Cerebellar nuclear complex (tissue), 1 donor: ENCODE data around the gene SMIM32.

Experiments used
- DNase-seq, 2 experiments: peaks; one replicate each; lab custom pipeline; 2025; lab: John Stamatoyannopoulos, UW

SMIM32 gene

DNA sequence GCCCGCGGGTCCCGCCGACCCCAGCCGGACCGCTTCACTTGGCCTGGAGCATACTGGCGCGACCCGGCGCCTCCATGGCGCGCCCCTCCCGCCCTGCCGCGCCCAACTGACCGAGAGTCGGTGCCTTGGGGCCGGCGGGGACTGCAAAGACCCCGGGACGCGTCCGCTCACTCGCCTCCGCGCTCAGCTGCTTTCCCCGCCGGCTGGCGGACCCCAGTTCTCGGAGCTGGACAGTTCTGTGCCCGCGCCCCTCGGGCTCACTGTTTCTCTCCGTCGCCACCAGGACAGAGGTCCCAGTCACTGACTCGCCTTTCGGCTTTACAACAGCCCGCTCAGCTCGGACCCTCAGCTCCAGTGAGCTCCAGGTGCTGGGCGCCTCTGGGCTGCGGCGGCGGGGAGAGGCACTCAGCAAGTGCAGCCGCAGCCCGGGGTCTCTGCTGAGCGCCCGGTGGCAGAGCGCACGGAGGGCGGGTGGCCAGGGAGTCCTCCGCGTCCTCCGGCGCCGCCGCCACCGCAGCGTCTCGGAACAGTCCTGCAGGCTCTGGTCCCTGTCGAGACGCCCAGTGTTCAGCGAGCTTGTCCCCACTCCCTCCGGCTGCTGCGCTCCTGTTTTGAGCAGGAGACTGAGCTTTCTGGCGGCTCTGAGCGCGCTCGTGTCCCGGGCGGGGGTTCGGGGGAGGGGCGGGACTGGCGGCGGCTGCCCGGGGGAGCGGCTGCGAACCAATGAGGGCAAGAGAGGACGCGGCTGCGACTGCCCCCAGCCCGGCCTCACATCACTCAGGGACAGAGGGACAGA, at the start of gene SMIM32:
Gene SMIM32, minus strand, starts transcription at position 637 of the 796 bp plus-strand sequence. CDS start 638 bp downstream, outside the sequence.
- no peak for DNase-seq

DNA sequence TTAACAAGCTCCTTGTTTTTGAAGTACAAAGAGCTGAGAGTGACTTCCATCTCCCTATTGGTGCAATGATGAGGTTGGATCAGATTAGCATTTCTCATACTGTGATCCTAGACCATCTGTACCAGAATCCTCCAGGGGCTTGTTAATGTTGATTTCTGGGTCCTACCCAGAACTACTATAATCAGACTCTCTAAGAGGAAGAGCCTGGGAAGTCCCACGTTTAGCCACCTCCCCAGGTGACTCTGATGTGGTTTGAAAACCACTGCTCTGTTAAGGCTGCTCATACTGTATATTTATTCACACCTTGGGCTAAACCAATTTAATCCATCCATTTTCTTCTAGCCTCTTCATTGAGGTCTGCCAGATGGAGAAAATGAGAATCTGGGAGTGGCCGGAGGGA, 49.6 kb upstream of the SMIM32 start:
- DNase-seq = no peak

DNA sequence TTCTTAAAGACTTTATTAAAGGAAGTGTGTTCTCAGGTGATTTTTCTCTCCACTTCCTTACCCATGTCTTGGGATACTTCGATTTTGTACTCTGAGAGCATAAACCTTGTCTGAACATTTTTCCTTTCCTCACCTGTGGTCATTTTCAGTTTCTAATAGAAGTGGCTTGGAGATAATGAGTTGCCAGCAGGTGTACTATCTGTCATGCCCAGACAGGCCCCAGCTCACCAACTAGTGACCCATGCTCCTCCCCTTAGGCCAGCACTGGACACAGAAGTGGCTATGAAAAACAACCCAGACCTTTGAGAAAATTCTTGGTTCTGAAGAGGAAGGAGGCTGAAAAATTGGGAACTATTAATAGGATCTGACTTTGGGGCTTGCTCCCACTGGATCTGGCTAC, 49.2 kb upstream of the SMIM32 start:
- DNase-seq = no peak

DNA sequence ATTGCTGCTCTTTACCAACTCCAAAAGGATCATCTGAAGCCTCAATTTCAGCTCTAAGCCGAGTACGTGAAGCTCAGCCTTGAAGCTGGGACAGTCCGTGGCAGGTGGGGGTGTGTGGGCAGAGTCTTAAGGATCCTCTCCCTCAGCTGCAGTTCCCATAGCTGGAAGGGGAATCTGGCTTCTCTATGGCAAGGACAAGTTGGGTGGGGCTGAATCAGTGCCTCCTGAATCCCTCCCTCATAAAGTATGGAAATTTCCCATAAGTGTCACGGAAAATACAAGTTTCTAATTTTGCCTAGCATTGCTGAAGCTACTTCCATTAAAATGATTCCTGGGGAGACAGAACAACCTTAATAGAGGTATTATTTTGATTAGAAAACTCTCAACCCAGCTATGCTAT, 47.9 kb upstream of the SMIM32 start:
- DNase-seq = no peak

DNA sequence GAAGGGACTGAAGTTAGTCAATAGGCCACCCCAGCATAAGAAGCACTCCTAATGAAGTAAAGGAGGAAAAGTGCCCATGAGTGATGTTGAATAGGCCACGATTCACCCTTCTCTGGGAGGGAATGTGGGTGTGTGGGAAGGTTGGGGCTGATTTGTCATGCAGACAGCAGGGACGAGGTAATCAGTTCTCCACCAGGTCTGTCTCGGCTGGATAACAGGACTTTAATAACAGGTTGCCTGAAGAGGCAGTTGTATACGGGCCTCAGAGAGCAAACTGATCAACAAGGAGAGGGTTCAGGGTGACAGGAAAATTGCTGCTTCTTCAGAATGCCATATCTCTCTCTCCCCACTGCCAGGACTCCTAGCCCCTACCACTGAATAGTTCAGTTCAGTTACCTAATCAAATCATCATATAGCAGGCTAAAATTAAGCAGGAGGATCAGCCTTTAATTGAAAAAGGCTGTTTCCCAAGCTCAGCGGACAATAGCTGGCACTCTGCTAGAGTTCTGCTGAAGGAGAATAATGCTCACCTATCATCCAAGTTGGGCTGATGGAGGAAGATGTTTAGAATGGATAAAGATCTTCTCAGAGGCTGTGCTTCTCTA, 43.6 kb upstream of the SMIM32 start:
- DNase-seq = no peak

DNA sequence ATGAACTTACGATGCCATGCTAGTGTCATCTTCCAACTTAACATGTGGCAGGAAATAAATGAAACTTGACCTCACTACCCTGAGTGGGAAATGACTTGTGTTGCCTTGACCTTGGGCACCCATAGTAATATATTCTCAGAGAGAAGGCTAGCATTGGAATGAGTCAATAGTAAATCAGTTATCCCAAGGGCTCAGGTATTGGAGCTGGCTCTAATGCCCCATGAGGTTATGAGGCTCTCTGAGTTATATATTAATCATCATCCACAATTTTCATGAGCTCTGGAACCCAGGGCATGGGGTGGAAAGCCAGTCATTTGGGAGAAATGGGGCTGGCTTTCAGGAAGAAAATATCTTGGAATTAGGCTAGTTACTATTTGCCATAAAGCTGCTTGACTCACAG, 42.4 kb upstream of the SMIM32 start:
- DNase-seq = no peak

DNA sequence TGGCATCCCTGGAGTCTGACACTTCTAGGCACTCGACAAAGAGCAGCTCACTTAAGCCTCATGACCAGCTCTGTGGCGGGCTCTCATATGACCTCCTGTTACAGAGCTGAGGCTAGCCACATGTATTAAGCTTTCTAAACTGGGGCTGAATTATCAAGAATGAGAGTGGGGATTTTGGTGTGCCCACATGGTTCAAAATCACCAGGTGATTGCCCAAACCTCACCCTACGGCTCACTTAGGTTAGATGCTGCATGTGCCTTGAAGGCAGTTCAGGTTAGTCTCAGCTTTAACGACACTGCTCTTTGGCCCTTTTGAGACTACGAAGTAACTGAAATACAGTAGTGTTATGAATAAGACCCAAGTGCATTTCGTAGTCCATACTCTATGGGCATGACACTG, 39.4 kb upstream of the SMIM32 start:
- DNase-seq = no peak

DNA sequence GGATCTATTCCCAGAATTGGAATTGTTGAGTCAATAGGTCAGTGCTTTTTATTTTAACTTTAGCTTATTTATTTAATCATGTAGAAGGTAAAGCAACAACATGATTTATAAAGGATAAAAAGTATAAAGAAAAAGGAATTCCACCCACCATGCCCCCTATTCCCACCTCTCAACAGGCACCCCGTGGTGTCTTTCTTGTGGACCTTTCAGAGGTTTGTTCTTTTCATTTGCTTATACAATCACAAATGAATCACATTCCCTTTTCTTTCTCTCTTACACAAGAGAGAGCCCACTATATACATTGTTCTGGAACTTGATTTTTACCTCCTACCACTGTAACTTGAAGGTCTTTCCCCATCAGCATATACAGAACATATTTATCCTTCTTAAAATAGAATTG, 37.2 kb upstream of the SMIM32 start:
- no peak for DNase-seq

DNA sequence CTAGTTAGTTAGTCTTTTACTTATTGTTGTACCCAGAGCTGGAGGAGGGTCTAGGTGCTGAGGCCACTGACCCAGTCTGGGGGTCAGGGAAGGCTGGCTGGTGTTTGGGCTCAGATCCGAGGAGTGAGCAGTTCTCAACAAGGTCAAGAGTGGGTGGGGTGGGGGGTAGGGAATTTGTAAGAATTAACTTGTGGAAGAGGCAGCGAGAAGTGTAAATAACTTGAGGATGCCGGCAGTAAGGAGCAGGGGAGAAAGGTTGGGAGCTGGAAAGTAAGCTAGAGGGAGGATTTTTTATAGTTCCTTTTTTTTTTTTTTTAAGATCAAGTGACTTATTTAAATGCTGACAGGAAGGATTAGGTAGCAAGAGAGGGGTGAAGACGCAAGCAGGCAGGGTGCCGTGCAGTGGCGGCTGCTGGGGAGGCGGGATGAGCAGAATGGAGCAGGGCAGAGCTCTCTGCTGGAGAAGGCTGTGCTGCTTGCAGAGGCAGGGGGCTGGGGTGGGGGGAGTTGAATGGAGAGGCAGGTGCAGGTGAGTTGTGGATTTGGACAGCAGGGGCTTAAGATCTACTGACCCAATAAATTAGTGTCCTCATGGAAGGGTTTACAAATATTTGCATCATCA, 35.3 kb upstream of the SMIM32 start:
- DNase-seq = no peak

DNA sequence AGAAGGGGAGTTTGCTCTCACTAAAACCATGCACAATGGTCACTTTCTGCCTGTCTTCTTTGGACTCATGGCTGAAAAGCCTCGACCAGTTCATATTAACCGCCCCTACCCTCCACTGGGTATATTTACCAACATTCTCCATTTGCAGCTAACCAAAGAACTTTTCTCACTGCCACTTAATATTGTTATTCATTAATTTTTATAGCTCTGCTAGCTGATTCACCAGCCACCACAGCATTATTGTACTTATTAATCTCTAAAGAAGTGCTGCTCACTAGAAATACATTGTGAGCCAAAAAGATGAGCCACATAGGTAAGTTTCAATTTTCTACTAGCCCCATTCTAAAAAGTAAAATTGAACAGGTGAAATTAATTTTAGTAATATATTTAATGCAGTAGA, 33.4 kb upstream of the SMIM32 start:
- DNase-seq = no peak

DNA sequence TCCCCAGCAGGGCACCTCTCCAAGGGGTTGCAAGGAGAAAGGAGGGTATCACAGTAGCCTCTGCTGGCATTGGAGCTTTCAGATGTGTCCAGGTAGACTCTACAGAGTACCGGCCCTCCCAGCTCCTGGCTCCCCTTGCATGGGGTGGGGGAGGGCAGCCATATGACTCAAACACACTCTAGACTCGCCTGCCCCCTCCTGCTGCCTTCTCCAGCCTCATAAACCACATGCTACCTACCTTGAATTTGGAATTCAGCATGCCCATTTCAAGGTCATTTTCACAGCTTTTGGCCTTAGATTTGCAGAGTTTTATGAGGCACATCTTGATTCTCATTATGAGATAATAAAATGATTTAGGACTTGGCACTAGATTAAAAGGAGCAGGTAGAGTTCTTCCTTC, 32.8 kb upstream of the SMIM32 start:
- no peak for DNase-seq

DNA sequence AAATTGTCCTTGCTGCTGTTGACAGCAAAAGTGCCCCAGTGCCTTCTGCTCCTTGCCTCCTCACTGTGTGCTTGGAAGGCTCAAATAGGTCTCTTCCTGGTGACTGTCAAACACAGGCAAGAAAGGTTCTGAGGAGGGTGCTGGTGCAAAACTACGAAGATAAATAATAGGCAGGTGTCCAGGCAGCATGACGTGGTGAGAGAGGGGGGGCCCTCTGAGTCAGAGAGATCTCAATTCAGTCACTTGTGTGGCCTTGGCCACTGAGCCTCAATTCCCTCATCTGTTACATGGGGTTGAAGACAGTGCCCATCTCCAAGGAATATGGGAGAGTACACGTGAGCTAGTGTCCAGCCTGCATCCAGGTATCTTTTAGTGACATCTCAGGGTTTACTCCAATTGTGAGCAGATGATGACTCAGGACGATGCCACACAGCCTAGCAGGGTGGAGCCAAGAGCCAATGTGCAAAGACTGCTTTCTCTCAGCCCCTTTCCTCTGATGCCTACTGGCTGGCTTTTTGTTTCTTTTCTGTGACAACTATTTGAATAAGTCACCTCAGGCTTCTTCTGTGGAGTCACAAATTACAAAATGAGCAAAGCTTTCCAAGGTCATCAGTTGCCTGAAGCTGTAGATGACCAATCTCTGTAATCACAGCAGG, 29.7 kb upstream of the SMIM32 start:
- no peak for DNase-seq

DNA sequence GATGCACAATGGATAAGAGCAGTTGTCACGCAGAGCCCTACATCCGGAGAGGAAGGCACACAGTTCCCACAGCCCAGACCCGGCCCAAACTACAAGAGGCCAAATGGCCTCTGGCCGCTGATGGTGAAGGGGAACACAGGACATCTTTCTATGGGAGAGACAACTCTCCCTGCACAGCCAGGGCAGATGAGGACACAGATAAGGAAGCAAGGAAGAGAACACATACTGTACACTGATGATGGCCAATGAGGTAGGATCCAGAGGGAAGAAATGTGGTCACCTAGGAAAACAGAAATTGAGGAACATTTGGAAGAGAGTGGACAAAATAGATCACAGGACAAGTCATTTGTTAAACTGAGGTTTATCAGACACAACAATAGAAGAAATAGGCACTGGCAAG, 28.4 kb upstream of the SMIM32 start:
- DNase-seq = no peak

DNA sequence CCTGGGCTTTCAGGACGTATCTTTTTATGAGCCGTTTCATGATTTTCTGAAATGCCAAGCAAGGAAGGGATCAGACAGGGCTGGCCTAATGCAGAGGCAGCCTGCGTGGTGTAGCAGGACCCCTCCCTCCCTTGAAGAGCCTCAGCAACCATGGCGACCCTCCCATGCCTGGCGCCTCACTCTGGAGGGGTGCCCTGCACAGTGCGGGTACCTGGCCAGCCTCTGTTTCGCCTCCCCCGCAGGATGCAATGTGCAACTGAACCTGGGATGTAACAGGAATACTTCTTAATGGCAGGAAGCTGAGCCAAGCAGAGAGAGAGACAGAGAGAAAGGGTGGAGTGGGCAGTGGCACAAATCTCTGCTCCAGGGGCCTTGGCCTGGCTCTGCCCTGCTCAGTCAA, 23.3 kb upstream of the SMIM32 start:
- DNase-seq = no peak

DNA sequence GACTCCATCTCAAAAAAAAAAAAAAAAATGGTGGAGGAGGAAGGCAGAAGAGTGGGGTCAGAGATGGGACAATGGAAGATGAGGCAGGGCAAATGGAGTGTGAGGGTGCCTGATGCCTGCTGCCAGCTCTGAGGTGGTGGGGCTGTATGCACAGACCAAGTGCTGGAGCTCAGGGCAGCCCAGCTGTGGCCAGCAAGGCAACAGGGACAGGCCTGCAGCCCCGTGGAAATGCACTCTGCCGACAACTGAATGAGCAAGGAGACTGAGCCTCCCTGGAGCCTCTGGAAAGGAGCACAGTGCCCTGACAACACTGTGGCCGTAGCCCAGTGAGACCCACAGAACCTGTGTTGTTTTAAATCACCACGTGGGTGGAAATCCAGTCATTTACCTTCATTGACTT, 22.9 kb upstream of the SMIM32 start:
- no peak for DNase-seq

DNA sequence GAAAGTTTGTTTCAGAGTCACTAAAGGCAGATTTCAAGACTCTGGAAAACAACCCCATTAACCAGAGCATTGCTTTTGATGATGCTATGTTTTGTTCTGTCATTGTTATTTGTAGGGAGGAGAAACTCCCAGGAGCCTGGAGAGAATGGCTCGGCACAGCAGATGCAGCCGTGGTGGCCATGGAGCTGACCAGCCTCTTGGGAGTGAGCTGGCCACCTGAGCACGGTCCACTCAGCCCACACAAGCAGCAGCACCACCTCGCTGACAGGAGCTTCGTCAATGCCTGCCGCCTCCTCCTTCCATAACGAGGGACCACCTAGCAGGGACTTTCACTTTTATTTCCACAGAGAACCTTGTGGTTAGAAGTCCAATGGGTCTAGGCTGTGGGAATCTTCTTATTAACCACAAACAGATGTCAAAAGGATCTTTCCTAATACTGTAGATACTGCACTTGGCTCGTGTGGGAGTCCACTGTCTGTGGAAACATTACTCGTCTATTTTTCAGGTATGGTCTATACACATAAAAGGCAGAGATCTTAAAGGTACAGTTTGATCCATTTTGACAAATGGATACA, 21.0 kb upstream of the SMIM32 start:
- no peak for DNase-seq

DNA sequence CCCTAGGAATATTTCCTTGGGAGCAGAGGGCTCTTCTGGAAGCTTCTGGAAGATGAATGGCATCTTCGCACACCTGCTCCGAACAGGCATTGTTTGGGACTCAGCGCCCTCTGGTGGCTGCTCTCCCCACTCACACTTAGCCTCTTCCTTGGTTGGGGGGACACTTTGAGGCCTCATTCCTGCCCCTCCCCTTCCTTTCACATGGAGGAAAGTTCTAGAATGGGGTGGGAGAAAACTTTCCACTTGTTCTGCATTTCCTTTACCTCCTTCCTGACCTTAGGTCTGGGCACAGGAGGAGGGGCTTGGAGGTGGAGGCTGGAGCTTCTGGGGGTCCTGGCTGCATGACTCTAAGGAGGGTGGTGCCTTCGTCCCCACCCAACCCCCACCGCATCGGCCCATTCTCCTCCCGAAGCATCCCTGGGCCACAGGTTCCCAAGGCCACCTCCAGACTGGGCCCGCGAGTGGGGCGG, 19.3 kb upstream of the SMIM32 start:
- no peak for DNase-seq

DNA sequence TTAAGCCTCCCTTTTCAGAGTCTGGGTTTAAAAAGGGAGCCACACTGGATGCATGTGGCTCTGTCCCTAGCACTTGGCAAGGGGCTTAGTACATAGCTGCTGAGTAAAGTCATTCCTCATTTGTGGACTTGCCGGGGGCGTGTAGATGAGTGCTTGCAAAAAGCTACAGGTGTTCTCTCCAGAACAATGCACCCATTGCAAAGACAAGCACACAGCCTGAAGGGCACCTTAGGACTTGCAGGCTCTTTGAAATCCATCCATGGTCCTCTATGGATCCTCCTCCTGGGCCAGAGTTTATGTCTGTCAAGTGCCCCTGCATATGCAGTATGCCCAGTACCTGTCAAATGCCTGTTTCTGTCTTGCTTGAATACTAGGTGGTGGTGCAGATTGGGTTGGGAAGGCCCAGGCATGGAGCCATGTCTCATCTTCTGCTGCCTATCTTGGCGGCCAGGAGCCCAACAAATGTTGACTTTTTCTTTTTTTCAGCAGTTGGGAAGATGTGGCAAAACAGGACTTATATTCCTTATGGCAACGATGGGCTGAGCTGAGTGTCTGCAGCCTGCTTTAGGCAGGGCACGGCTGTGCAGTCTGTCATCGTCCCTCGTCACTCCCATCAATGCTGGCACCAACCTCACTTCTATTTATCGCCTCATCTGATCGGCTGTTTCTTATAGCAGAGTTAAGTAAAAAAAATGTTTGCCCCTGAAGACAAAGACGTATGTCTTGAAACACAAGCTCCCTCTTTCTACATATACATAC, 18.5 kb upstream of the SMIM32 start:
- DNase-seq = no peak

DNA sequence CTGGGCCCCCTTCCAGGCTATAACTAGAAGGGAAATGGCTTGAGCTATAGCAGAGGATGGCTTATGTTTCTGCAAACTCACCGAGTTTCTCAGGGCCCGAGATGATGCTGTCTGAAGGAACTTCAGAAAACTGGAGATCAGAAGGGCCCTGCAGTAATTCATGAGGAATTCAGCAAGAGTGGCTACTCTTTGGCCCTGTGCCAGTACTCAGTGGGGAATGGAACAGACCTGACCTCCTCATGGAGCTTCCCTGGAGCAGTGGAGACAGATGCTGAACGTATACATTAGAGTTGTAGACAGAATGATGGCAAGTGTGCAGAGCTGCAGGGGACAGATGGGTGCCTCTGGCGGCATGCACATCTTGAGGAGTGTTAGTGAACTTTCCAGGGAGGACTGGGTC, 17.3 kb upstream of the SMIM32 start:
- DNase-seq = no peak

DNA sequence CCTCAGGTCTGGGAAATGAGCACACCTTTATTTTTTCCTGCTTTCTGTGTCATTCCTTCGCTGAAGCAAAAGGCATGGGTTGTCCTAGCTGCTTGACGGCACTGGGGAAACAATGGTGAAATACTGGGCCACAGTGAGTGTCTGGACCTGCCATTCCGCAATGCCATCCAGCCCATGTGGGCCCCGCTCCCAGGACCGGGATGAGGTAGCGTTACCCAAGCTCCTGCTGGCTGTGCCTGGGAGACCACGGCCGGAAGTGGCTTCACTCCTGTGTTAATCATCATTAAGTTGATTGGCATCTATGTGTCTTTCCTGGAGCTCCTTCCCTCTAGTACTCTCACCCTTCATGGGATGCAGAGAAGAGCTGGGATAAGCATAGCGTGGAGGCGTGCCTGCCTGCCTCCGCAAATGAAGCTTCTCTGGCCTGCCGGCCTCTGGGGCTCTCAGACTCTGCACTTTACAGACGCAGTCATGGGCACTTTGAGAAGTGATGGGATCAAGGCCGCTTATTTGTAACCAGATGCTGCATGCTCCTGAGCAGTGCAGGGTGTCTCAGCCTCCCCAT, 16.5 kb upstream of the SMIM32 start:
- DNase-seq = no peak

DNA sequence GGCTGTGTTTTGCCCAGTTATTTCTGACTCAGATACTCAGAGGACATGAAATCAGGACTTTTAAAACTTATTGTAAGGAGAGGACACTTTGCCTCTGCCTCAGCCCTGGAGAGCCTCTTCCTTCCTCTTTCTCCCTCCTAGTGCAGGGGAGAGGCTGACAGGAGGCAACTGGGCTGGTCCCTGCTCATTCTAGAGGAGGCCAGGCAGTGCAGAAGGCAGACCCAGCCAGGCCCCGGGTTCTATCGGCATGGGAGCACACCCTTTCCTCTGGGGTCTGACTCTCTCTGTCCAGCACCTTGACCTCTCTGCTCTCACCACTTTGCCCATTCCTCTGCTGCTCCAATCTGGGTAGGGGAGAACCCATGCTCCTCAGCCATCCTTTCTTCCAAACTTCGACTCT, 16.0 kb upstream of the SMIM32 start:
- DNase-seq = no peak
